Stimulated activated CD4-positive, alpha-beta T cell treated with anti-CD3 and anti-CD28 coated beads, TNF-alpha, amount 100 ng/mL, for 48 hours (primary cell): Measurements from ENCODE around the gene SMPD1.
A peak's percentile ranks its signal among the peaks of the same experiment; 100 is the strongest.

Experiments
- DNase-seq, 3 donors: peaks; one replicate each; pipeline ENCODE4 v3.0.0-alpha.2; 2020; ENCODE audit warnings: low read depth in 3 of 3

SMPD1 gene

DNA sequence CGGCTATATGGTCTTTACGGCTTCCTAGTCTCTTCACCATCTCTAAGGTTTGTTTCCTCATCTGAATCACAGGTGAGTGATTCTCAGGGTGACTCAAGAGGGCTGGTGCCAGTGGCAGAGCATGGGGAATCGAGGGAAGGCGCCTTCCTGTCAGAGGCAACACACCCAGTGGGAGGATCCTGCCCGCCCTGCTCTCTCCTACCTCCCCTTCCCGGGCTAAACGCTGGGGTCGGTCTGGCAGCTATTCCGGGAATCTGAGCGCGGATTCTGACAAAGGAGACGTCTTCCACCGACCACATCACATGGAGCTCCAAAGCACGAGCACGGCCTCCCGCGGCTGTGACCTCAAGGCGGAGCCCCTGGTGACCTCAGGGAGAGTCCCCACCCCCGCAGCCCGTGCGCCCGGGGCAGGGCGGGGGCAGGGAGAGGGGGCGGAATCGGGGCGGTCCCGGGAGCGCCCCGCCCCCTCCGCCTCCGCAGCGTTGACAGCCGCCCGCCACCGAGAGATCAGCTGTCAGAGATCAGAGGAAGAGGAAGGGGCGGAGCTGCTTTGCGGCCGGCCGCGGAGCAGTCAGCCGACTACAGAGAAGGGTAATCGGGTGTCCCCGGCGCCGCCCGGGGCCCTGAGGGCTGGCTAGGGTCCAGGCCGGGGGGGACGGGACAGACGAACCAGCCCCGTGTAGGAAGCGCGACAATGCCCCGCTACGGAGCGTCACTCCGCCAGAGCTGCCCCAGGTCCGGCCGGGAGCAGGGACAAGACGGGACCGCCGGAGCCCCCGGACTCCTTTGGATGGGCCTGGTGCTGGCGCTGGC is at the start of gene SMPD1:
Gene SMPD1 (plus strand): TSS at position 570 of the 813 bp plus-strand sequence. CDS start 125 bp downstream, at position 695.
- peak; percentile 87 to 94 (median 88) for DNase-seq

DNA sequence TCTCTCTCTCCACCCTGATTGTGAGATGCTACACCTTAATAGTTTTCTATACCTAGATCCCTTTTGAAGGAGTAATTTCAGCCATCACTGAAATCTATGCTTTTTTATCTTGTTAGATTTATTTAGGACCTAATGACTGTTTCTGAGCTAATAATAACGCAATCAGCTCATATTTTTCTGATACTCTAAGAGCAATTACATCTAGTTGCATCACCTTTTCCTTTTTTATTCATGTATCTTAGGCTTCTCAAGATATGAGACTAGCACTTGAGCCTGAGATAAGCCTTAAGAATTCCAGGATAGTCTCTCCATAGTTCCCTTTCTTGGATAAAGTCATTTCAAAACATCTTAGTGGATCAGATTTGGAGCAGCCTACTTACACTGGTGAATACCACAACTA is 44.9 kb upstream of the SMPD1 start:
- no peak for DNase-seq

DNA sequence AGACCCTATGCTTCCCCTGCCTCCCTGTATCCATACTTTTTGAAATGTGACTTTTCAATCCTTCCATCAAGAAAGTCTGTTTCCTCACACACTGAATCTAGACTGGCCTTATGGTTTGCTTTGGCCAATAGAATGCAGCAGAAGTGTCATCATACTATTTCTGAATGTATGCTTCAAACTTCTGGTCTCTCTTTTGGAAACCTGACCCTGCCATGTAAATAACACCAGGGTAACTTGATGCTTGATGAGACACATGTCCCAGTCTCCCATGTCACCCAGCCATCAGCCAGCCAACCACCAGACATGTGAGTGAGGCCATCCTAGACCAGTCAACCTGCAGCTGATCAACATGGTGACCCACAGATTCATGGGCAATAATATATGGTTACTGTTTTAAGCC is 40.2 kb upstream of the SMPD1 start:
- DNase-seq, result no peak

DNA sequence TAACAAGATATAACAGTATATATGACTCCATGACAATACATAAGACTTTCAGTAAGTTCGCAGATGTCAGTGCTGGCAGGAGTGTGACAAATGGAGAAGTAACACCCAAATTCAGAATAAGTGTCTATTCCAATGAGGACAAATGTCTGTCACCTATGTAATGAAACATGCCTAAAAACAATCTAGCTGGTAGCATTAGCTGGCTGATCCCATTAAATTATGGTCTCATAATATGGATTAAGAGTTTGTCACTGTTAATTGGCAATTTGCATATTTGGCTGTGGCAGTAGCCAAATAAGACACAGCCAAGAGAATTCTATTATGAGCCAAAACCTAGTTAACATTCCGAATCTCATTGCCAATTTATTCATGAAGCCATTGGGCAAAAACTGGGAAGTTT is 39.8 kb upstream of the SMPD1 start:
- no peak for DNase-seq

DNA sequence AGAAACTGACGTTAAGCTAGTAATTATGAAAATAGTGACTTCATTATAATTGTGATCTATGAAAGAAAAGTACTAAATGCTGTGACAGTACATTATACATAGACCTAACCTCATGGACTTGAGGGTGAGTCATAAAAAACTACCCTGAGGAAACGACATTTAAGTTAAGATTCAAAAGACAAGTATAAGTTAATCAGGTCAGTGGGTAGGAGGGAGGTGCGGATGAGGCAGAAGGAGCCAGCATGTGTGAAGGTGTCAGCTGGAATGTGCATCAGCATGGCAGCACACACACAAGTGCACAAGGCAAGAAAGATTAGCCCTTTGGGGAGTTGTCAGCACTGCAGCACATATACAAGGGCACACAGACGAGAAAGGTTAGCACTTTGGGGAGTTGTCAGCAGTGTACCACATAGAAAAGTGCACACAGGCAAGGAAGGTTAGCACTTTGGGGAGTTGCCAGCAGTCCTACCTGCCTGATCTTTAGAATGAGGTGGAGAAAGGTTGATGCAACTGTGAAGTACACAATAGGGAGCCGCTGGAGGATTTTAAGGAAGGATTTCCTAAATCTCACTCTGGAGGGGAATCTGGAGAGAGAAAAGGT is 38.4 kb upstream of the SMPD1 start:
- peak in 2 of 3 donors; percentile 19 to 21 for DNase-seq

DNA sequence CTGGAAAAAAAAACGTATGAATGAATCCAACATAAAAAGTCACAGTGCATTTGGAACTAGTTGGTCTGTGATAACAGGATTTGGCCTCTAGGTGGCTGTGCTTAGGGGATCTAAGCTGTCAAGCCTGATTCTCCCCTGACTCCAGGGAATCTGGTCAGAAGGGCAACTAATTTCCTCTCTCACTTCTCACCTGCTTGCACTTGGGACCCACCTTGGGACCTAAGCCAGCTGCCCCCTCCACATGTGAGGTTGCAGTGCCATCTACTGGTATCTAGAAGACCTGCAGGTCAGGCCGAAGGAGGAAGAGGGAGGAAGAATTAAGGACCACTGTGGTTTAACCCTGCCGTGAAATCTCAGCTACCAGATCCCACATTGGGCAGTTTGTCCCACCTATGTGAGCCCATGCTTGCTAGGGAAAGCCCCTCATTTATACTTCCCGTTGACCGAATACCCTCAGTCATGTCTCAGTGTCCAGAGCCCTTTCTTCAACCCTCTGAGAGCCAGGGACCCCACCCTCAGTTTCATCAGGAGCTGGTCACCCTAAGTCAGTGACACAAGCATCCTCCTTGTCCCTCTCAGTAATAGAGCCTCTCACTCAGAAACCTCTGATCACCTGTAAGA is 36.8 kb upstream of the SMPD1 start:
- peak; percentile 16 to 32 (median 19) for DNase-seq

DNA sequence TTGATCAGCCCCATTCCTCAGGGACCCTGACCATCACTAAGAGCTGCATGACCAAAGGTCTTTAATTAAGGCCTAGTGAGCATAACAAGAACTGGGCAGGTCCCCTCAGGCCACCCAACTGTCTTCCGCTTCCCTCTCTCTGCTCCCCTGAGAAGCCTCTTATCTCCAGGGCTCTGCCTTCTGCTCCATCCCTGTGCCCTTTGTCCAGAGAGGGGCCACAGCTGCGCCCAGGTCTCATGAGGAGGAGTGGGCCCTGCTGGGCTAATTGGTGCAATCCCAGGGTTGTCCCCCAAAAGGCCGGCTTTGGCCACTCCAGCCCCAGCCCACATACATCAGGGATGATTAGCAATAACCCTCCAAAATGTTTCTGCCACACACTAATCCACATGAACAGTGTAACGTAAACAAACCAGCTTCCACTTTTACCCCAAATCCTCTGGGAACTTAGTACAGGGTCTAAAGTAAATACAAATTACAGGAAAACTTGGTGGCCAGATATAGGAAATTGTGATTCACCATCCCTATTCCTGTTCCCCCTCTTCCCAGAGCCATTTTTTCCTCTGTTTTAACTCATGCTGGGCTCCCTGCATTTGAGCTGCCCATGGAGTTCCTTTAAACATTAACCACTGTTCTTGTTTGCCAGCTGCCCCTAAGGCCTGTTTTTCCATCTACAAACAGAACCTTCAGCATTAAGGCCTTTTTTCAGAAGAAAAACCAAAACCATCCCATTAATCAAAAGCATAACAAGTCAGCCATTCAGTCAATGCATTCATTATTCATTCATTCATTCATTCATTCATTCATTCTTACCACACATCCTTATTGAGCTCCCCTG is 35.4 kb upstream of the SMPD1 start:
- no peak for DNase-seq

DNA sequence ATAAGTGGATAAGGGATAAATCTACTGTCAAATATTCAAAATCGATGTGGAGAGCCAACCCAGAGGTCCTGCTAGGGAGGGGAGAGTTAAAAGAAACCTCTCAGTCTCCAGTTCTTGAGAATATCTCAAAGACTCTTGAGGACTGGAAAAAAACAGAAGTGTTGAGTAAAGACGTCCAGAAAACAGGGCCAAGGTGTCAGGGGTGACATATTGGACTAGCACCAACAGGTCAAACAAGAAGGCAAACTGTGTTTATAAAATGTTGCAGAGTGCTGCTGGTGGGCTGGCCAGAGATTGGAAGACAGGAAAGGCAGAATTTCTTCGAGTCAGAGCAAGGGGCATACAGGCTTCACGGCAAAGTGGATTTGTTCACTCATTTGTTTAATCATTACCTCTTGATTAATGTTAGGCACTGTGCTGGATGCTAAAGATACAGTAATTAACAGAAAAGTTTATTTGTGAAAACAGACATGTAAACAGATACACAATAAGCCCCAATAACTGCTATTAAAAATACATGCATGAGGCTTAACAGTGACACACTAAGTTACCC is 33.7 kb upstream of the SMPD1 start:
- DNase-seq, result no peak

DNA sequence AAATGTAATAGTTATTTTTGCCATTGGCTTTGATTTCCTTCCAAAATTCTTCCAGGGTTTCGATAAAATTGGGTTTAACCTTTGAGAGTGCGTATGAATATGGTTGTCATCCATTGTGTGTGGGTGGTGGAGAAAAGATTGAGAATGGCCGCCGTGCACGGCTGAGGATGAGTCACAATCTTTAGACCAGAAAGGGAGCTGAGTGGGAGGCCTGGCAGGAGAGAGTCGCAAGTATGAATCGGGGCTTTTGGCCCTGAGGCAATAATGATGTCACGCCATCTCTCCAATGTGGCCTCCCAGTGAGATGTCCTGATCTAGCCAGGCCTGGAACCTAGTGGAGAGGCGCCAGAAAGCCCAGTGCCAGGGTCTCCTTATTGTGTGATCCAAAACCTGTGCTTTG is 33.1 kb upstream of the SMPD1 start:
- DNase-seq, result peak; percentile 38 to 53 (median 52)

DNA sequence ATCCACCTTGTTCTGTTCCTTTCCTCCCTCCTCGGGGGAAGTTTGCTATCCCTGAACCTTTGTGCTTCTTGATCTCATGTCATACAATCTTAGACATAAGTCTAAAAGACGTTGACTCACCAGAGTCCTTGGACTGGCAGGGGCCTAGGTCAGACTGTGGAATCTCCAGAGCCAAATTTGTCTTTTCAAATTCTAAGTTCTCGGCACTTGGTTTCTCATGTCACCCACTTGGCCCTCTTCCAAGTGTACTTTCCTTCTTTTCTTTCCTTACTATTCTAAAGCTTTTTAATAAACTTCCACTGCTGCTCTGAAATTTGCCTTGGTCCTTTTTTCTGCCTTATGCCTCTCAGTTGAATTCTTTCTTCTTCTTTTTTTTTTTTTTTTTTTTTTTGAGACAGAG is 30.1 kb upstream of the SMPD1 start:
- no peak for DNase-seq

DNA sequence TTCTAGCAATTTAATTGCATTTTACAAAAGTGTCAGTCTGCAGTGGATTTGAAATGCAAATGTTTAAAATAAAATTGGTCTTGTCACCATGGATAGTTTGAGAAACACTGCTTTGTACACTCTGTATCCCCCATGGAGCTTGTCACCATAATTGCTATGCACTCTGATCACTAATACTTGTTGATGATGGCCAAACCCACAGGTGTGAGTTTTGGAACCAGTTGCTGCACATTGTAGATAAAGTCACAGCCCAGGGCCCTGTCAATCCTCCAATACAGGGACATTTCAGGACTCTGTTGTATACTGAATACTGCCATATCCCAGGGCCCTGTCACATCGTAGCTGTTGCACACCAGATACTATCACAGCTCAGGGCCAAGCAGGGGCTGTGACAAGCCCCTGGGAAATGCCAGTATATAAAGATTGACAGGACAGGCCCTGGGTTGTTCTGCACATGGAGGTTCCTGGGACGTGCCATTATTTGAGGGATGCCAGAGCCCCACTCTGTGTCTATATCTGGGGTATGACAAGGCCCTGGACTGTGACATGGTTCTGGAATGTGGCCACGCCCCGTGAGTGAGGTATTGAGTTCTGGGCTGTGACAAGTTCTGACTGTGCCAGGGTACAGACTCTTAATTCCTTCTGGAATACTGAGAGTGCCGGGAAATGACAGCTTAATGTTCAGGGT is 27.9 kb upstream of the SMPD1 start:
- no peak for DNase-seq

DNA sequence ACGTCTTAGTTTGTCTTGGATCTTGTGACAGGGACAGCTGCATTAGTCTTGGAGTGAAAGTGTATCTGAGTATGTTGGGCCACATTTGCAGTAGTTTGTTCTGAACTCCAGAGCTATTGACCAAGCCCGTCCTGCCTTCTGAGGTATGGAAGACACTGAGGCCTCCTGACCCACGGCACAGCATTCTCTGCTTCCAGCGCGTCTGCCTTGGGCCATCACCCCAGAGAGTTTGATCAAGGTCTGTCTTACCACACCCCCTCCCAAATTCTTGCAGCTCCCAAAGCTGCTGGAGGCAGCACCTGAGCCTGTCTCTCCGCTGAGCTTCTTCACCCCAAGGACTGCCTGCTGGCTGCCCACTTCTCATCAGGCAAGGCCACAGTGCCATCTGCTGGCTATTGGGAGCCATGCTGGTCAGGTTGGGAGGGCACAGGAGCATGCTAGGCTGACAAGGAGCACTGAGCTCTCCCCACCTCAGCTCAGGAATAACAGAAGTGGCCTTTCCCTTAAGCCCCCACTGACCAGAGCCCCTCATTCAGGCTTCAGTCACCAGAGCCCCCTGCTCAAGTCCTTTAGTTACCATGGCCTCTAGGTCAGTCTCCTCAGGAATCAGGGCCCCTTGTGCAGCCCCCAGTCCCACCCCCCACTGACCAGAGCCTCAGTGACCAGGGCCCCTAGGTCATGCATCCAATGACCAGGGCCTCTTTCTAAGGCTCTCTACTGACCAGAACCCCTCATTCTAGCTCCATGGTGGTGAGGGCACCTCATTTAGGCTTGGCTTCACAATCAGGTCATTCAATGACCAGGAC is 27.2 kb upstream of the SMPD1 start:
- DNase-seq, result peak; percentile 55 to 69 (median 64)

DNA sequence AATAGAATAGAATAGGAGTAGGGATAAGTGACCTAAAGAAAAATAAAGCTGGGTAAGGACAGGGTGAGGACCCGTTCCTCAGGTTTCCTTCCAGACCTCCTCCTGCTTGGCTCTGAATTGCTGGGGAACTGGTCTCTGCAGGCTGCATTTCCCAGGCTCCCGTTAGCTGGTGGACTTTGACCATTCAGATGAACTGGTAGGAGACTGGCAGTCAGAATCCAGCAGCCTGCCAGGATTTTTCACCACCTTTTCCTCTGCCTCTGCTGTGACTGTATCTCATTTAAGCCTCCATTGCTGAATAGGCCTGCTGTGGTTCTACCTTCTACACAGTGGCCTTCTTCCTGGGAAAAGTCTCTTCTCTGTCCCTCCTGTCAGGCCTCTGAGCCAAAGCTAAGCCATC is 24.6 kb upstream of the SMPD1 start:
- DNase-seq, result no peak

DNA sequence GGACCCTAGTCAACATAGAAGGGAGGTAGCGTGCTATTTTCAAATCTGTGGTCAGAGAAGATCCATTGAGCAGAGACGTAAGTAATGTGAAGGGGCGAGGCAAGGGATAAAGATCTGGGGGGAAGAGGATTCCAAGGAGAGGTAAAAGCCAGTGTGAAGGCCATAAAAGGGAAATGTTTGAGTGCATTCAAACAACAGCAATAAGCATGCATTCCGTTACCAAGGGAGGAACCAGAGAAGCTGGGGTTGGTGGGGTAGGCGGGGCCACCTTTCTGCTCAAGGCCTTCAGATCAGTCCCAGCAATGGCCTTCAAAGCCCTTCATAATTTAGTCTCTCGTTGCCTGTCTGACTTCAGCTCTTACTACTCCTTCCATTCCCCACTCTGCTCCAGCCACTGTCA is 18.4 kb upstream of the SMPD1 start:
- no peak for DNase-seq

DNA sequence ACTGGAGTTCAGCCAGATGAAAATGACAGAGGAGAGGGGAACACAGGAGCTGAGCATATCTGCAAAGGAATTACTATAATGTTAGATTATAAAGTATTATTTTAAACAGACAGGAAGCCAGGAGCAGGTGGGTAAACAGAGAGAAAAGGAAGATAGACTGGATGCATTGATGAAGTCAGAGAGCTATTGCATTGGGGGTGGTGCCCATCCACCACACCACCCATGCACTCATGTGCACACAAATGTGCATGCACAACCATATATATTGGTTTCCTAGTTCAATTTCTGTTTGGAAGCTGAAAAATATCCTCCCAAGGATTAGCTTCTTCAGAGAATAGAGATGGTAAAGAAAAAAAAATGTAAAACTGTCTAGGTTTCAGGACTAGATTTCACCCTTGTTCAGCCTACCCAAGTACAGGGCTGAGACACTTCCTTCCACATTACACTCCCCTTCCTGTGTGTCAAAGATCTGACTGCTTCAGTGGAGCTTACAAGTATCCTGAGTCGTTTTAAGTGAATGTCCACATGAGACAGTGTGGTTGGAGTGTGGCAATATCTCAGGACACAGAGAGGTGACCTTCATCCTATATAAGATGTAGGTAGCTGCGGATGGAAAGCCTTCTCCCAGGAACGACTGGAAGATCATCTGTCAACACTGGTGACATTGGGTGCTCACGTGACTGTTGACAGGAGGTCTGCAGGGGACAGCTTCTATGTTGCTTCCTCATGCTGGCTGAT is 12.2 kb upstream of the SMPD1 start:
- no peak for DNase-seq

DNA sequence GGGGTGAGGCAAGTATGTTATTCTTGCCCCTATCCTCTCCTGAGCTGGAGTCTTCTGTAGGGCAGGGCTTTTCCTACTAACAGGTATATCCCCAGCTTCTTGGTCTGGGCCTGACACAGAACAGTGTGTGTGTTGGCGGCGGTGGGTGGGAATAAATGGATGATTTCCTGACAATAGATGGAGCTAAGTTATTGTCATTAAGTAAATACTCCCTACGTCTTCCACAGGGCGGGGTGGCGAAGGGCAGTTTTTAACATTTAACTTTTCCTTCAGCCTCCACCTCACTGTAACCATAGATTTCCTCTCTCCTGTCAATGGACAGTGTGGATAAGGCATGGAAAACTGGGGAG is 11.7 kb upstream of the SMPD1 start:
- no peak for DNase-seq

DNA sequence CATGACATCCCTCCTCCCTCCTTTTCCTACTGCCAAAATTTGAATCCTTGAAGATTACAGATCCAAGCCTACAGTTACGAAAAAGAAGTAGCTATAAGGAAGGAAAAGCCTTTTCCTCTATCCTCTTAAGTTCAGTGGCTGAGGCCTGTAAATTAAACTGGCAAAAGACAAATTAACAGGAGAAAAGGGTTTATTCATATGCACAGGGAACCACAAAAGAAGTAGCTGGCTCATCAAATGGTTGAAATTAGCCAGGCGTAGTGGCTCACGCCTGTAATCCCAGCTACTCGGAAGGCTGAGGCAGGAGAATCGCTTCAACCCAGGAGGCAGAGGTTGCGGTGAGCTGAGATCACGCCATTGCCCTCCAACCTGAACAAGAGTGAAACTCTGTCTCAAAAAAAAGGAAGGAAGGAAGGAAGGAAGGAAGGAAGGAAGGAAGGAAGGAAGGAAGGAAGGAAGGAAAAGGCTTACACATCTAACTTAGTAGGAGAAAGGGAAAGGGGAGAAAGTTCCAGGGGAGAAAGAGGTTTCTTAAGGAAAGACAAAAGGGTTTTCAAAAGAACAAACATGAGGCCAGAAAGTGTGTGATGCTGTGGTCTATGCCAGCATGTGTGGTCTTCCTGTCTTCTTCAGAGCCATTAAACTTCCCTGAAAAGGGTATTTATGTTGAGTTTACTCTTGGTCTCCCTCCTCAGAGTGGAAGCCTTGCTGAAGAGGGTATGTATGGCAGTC is 5.1 kb upstream of the SMPD1 start:
- no peak for DNase-seq

DNA sequence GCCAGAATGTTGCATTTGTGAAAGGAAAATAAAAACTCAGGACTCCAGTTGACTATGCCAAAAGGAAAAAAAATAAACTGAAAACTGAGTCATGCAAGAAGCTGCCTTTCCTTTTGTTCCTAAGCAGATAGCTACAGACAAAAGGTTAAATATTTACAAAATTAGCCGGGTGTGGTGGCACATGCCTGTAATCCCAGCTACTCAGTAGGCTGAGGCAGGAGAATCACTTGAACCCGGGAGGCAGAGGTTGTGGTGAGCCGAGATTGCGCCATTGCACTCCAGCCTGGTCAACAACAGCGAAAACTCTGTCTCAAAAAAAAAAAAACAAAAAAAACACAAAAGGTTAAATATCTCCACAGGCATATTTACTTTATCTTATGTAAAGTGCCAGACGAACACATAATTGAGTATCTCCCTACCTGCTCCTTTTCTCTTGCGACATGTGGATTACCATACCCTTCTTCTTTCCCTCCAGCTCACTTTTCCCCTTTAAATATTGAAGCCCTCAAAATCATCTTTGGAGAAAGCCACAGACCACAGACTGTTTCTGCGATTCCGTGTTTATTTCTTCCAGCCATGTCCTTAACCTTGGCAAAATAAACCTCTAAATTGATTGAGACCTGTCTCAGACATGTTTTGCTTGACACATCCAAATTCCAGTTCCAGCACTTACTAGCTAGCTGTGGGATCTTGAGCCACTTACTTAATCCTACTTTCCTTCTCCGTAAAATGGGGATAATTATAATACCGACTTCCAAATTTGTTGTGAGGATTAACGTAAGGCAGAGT is 2.3 kb upstream of the SMPD1 start:
- no peak for DNase-seq
